RWPE2 (cell line): ENCODE results near the gene EPB41L4A.
A peak's percentile ranks its signal among the peaks of the same experiment; 100 is the strongest.

Experiments
- ATAC-seq: fragments of 200-7000 bp; cut with Tn5 transposase; 3 replicates; pipeline ENCODE4 v1.9.1; 2021; ENCODE audit warnings: low read depth
- DNase-seq: peaks from one replicate; pipeline ENCODE4 v3.0.0-alpha.2; 2020; ENCODE audit warnings: low spot score
- H3K27ac ChIP-seq: fragments of 450-650 bp; 2 replicates; pipeline ENCODE4 v1.5.1; 2017; ENCODE audit warnings: mild to moderate bottlenecking; ENCODE audit not compliant: poor library complexity, severe bottlenecking
- H3K27me3 ChIP-seq: fragments of 250-450 bp; sonication (Bioruptor Pico); 2 replicates; pipeline ENCODE4 v1.5.1; 2021; ENCODE audit warnings: mild to moderate bottlenecking, moderate library complexity; ENCODE audit not compliant: insufficient read depth, poor library complexity, severe bottlenecking
- H3K36me3 ChIP-seq: fragments of 250-450 bp; sonication (Bioruptor Pico); 2 replicates; pipeline ENCODE4 v1.5.1; 2020; ENCODE audit warnings: low read depth, mild to moderate bottlenecking, moderate library complexity
- H3K4me1 ChIP-seq: fragments of 250-450 bp; sonication (Bioruptor Pico); 2 replicates; pipeline ENCODE4 v1.5.1; 2021; ENCODE audit warnings: mild to moderate bottlenecking, moderate library complexity; ENCODE audit not compliant: insufficient read depth, poor library complexity, severe bottlenecking
- H3K4me3 ChIP-seq: fragments of 250-450 bp; sonication (Bioruptor Pico); 2 replicates; pipeline ENCODE4 v1.5.1; 2021; ENCODE audit warnings: mild to moderate bottlenecking, moderate library complexity; ENCODE audit not compliant: severe bottlenecking
- H3K9me3 ChIP-seq: fragments of 250-450 bp; sonication (Bioruptor Pico); 2 replicates; pipeline ENCODE4 v1.5.1; 2021; ENCODE audit warnings: mild to moderate bottlenecking, moderate library complexity; ENCODE audit not compliant: severe bottlenecking
- TF ChIP-seq, protein P1 (sequence below): fragments of 450-650 bp; IDR thresholded peaks from one replicate; pipeline ENCODE4 v1.5.1; 2017; ENCODE audit warnings: mild to moderate bottlenecking, moderate library complexity; ENCODE audit not compliant: poor library complexity, severe bottlenecking

EPB41L4A gene

DNA sequence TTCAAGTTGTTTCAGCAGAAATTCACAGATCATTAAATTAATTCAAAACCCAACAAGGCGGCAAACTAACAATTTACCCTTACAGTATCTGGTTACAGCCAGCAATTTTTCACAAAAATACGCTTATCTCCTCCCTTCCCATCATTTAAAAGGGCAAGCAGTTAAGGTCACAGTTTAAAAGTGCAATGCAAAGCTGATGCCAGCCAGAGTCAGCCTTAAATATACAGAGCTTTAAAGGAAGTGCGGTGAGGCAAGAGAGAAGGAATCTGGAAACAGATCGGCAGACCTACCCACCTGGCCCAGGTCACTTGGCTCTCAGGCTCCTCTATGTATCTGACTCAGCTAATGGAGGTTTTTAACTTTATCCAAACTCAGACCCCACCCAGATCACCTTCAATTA, 31.0 kb downstream of the EPB41L4A start:
- TF ChIP-seq, protein P1, sequence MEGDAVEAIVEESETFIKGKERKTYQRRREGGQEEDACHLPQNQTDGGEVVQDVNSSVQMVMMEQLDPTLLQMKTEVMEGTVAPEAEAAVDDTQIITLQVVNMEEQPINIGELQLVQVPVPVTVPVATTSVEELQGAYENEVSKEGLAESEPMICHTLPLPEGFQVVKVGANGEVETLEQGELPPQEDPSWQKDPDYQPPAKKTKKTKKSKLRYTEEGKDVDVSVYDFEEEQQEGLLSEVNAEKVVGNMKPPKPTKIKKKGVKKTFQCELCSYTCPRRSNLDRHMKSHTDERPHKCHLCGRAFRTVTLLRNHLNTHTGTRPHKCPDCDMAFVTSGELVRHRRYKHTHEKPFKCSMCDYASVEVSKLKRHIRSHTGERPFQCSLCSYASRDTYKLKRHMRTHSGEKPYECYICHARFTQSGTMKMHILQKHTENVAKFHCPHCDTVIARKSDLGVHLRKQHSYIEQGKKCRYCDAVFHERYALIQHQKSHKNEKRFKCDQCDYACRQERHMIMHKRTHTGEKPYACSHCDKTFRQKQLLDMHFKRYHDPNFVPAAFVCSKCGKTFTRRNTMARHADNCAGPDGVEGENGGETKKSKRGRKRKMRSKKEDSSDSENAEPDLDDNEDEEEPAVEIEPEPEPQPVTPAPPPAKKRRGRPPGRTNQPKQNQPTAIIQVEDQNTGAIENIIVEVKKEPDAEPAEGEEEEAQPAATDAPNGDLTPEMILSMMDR, result no peak
- Histone ChIP-seq H3K9me3 (no peaks in the 10 kb centered on the region), H3K27ac (no peak overlapping the region), H3K36me3 (no peaks in the 10 kb centered on the region), H3K4me1 (no peaks in the 10 kb centered on the region), H3K4me3 (no peak overlapping the region), H3K27me3 (no peaks in the 10 kb centered on the region)
- DNase-seq, result no peak
- ATAC-seq, result peak; percentile 48; the same call in 1 of the 3 replicates

DNA sequence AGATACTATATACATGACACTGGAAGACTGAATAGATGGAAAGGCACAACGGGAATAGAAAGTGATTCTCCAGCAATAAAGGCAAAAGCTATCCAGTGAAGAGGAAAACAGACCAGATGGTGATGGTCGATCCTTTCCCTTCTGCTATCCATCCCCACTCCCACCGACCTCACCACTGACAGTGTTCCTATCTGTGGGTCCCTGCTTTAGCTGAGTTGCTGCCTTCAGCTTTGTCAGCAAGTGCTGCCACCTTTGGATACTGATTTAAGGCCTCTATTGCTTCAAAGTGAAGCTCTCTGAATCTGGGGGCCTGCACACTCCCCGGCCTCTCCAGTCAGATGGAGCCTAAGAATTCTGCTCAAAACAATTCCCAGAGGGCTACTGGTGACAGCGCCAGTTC, 32.3 kb downstream of the EPB41L4A start:
- ATAC-seq (no peak), DNase-seq (no peak)
- Histone ChIP-seq H3K4me1 (no peaks in the 10 kb centered on the region), H3K27me3 (no peaks in the 10 kb centered on the region), H3K9me3 (no peaks in the 10 kb centered on the region), H3K36me3 (no peaks in the 10 kb centered on the region), H3K4me3 (no peak overlapping the region), H3K27ac (no peak overlapping the region)
- TF ChIP-seq, protein P1, result no peak

DNA sequence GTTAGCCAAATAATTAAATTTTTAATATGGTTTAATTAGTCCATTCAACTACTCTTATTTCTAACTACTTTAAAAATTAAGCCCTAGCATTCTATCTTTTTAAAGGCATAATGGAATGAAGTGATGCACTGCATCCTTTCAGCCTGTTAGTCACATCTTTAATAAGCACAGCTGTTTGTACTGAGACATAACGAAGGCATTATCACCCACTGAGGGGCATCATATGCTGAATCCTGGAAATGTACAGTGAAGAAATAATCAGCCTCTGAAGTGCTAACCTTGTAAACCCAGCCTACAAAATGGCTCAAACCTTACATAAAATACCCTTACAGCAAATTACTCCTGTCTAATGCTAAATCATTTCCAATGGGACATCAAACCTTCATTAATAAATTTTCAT, 33.1 kb downstream of the EPB41L4A start:
- TF ChIP-seq, protein P1, result no peak
- H3K4me3 ChIP-seq, result no peak overlapping the region
- no peaks in the 10 kb centered on the region for H3K4me1 ChIP-seq
- DNase-seq, result no peak
- H3K36me3 ChIP-seq, result no peaks in the 10 kb centered on the region
- no peak for ATAC-seq
- no peak overlapping the region for H3K27ac ChIP-seq
- H3K27me3 ChIP-seq, result no peaks in the 10 kb centered on the region
- H3K9me3 ChIP-seq, result no peaks in the 10 kb centered on the region

DNA sequence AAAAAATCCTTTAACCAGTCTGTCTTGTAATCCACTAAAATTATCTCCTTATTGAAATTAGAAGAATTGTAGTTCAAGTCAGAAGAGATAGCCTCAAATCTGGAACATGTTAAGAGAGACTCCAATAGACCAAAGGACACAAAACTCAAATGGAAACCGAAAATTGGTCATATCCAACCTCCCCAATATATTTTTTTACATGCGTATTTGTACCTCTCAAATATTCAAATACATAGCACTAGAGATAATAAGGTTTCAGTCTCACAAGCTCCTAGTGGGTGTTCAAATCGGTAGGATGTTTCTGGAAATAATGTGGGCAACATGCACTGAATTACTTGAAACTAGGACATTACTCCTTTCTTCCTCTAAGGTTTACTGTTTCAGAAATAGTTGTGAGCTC, 33.5 kb downstream of the EPB41L4A start:
- no peak overlapping the region for H3K4me3 ChIP-seq
- H3K27ac ChIP-seq, result no peak overlapping the region
- H3K27me3 ChIP-seq, result no peaks in the 10 kb centered on the region
- no peaks in the 10 kb centered on the region for H3K4me1 ChIP-seq
- TF ChIP-seq, protein P1, result no peak
- no peak for ATAC-seq
- DNase-seq, result no peak
- no peaks in the 10 kb centered on the region for H3K36me3 ChIP-seq
- no peaks in the 10 kb centered on the region for H3K9me3 ChIP-seq

DNA sequence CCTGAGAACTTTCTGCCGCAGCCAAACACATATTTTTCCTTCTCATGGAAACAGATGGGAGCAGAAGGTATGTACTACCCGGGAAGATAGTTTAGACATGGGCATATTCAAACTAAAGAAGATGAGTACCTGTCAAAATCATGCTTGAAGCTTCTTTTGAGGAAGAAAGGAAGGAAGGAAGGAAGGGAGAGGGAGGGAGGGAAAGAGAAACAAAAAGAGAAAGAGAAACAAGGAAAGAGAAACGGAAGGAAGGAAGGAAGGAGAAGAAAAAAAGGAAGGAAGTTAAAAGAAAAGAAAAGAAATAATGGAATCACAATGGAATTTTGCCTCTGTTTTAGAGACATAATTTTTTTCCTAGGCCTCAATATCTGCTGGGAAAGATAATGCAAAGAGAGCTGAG, 34.6 kb downstream of the EPB41L4A start:
- Histone ChIP-seq H3K4me3 (no peak overlapping the region), H3K4me1 (no peaks in the 10 kb centered on the region), H3K36me3 (no peaks in the 10 kb centered on the region), H3K27me3 (no peaks in the 10 kb centered on the region), H3K9me3 (no peaks in the 10 kb centered on the region), H3K27ac (no peak overlapping the region)
- no peak for DNase-seq
- ATAC-seq, result no peak
- TF ChIP-seq, protein P1, result no peak
